Stimulated activated CD4-positive, alpha-beta T cell treated with anti-CD3 and anti-CD28 coated beads, Interleukin-1b, Interleukin-23, amount 100 ng/mL, for 4 hours (primary cell): ENCODE measurements around the gene NIBAN1.
"Not testable (repeated sequence)": the region's sequence is repeated elsewhere in the genome, so short reads cannot be mapped to it uniquely, and the experiment has no call there.

ENCODE experiments used
- DNase-seq, 2 donors: peaks; one replicate each; pipeline ENCODE4 v3.0.0-alpha.2; 2020; ENCODE audit warnings: low read depth in 2 of 2

Gene NIBAN1

DNA sequence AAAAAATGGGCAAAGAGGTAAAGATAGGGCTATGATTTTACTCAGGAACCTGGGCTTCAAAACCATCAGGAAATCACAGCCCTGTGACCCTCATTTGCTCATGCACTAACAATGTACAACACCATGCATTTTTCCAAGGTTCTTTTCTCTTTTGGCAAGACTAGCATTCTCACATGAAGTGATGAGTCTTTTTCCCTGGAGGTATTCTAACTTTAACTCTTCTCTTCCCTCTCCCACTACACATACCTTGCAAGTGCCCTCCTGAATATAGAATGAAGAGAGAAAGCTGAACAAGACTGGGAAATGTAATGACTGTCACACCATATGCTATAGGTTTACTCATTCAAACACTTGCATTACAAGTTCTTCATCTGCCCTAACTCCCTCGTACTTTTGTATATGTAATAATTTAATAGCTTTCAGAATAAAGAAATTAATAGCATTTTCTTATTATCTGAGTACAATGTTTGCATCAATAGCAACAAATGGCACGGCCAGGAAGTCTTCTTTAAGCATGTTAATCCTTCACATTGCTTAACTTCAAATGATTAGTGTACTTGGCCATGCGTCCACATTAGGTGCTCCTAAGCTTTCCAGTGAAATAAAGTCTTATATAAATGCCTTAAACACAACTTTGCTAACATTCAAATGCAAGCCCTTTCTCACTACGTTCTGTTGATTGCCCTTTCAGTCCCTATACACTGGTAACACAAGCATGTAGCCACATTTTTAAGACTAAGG lies 1.8 kb downstream of the NIBAN1 start:
- no peak for DNase-seq

DNA sequence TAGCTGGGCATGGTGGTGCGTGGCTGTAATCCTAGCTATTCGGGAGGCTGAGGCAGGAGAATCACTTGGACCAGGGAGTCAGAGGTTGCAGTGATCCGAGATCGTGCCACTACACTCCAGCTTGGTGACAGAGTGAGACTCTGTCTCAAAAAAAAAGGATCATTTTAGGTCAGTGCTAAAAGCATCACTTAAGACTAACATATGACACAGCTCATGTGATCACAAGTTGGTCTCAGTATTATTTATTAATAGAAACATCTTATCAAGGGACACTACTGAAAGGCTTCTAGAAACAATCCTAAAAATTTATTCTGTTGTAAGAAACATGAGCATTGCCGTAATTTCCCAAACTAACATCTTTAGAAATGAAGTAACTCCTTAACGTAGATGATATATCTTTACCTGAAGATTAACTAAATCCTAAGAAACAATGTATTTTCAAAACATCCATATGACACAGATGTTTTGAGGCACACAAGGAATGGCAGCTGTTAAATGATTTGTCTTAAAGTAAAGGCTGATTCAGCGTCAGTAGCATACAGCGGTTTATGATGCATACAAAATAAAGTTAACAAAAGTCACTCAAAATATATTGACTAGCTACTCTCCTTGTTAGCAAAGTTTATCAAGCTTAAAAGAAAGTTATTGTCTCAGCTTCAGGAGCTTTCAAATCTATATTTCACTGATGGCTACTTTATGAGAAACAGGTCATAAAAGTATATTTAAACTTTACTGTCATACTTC lies 2.6 kb downstream of the NIBAN1 start:
- DNase-seq, result no peak

DNA sequence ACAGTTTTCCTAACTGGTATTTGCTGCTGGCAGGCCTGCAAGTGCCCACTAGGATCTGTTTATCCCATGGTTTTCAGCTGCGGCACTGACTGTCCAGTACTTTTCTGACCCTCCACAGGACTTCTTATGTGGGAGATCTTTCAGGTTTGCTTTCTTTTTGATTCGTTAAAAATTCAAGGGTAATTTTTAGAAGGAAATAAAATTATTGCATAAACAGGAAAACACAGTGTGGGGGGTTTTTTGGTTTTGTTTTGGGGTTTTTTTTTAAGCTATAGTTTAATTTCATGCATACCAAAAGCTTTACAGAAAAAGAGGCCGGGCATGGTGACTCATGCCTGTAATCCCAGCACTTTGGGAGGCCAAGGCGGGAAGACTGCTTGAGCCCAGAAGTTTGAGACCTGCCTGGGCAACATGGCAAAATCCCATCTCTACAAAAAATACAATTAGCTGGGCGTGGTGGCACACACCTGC lies 3.6 kb downstream of the NIBAN1 start:
- no peak for DNase-seq

DNA sequence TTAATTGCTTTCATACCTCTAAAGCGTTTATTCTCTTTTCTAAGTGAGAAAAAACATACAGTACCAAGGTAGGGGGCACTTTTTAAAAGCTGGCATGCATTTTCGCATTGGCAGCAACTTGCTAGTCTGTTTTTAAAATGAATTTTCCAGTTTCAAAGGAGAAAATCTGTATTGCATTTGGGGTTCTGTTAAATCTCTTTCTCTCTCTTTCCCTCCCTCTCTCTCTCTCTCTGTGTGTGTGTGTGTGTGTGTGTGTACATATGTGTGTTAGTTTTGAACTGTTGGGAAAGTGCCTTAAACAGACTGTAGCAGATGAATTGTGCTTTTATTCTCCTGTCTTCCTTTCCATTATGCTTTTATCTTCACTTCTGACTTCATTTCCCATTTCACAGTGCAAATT lies 7.3 kb downstream of the NIBAN1 start:
- no peak for DNase-seq

DNA sequence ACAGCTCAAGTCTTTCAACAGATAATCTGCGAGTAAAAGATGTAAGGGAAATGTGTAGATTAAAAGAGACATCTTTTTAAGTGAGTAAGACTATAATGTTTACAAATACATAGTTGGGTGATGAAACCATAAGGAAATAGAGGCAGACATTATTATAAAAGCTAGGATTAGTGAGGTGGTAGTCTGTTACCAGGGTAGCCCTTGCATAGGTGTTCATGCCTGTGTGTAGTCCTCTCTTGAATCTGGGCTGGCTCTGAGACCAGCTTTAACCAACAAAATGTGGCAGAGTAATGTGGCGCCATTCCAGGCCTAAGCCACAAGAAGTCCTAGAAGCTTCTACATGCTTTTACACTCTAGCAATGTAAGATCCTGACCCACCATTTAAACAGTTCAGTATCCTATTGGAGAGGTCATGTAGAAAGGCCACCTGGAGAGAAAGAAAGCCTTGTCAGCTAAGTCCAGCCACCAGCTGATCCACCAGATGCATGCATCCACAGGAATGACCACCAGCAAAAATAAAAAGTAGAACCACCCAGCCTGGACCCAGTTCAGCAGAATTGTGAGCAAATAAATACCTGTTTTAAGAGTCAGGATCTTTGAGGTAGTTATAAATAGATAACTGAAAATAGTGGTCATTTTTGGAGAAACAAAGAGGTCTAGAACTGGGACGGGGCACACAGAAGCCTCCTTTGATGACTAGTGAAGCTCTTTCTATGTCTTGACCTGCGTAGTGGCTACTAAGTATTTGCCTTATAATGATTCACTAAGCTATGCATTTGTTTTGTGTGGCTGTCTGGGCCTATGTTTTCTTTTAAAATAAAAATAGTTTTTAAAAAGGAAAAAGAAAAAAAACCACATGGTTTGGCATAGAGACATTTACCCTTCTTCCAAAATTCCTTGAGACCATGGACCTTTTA lies 8.1 kb downstream of the NIBAN1 start:
- no peak for DNase-seq

DNA sequence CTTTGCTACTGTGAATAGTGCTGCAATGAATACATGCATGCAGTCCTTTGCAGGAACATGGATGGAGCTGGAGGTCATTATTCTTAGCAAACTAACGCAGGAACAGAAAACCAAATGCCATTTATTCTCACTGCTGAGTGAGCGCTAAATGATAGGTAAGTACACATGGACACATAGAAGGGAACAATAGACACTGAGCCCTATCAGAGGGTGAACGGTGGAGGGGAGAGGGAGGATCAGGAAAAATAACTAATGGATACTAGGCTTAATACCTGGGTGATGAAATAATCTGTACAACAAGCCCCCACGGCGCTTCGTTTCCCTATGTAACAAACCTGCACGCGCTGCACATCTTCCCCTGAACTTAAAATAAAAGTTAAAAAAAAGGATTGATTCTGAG lies 8.9 kb downstream of the NIBAN1 start:
- no peak for DNase-seq

DNA sequence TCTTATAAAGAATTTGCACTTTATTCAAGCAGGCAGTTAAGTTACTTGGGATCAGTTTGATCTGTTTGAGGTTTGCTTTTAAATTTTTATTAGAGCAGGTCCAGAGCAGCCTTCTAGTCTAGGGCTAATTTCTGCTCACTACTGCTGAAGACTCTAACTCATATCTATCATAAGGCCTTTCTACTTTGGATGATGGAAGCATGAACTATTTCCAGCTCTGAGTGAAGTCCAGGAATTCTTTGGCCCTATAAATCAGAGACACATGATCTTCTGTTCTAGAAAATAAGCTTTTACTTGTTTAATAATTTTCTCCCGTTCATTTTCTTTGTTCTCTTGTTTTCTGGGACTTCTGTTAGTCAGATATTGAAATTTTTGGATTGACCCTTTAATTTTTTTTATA lies 14.7 kb downstream of the NIBAN1 start:
- DNase-seq, result no peak

DNA sequence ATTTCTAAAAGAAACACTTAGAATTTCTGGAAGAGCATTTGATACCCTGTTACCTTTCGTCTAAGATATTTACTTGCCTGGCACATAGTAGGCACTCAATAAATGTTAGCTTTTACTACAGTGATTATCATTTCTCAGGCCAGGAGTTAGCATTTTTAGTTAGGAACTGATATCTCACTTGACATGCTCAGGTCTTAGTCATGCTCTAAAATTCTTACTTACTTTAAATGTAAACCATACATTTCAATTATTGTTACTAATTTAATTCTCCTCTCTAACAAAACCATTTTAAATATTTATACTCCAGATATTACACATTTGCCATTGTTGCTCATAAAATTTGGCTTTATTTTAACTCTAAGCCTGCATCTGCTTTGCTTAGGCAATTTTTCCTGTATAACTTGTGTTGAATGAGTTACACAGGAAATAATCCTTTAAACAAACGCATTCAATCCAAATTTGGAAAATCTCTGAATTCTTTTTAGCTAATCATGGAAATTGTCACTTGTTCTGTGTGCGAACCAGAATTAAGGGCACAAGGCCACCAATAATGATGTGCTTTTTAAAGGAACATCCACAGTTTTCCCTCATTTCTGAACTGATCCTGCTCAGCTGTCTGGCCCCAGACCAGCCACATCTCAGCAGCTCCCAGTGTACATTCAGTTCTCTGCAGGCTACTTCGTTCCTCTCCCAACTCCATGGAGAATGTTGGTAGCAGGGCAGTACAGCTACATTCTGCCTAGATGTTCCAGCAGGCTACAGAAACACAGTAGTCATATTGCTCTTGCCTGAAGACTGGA lies 15.6 kb downstream of the NIBAN1 start:
- DNase-seq, result no peak

DNA sequence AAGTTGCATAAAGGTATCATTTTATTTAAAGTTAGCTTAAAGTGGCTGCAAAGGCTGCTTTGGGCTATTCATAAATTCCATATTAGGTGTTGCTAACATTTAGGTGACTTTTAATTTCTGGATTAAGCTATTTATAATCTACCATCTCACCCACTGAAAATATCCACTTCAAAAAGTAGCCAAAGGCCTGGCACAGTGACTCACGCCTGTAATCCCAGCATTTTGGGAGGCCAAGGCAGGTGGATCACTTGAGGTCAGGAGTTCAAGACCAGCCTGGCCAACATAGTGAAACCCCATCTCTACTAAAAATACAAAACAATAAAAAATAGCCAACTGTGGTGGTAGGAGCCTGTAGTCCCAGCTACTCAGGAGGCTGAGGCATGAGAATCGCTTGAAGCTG lies 16.4 kb downstream of the NIBAN1 start:
- DNase-seq, result not testable (repeated sequence)

DNA sequence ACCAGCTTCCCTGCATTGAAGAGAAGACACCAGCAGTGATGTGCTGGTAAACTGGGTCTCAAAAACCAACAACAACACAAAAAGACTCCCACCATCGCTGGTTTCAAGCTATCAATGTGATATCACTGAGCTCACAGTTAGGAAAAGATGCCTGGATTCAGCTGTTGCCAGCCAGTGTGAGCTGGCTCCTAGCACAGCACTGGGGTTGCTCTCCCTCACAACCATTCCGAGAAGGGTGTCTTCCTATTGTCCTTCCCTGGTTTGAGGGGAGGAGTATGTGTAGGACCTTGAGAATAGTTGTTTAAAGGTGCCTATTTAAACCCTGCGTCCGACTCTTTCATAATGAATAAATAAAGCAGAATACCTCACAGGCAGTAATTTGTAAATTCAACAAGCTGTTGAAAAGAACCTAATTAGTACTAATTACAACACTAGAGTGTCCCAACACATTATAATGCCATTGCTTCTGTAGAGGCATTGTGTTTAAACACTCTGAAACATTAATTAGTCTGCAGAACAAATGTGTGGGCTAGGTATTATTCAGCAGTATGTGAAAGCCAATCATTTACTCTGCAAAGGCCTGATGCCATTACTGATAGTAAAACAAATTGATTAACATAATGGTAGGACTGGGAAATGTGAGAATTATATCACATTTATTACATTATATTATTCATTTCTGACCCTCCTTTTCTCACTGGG lies 17.2 kb downstream of the NIBAN1 start:
- DNase-seq, result no peak

DNA sequence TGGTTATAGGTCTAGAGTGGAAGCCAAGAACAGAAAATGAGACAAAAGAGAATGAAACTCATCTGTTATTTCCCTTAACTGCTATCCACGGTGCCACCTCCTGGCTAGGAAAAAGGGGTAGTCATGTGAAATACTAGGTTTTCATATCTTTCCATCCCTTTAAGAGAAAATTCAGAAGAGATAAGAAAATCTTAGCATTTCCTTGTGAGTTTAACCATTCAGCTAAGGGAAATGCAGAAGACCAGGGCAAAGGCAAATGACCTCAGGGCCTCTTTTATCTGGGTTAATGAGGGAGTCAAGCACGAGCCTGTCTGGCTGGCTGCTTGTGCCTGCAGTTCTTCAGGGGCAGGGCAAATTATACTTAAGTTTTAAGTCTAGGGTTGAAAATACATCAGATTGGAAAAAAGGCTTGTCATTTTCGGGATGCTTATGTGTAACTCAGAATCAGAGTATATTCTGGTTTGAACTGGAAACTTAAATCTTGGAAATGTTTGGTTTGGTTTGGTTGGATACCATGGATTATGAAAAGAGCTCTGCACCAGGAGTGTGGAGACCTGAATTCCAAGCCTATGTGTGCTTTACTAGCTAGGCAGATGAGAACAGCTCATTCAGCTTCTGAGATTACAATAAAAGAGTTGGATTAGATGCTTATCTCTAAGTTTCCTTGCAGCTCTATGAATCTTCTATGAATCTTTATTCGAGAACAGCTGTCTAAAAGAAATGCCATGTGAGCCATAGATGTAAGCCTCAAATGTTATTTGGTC lies 19.9 kb downstream of the NIBAN1 start:
- no peak for DNase-seq

DNA sequence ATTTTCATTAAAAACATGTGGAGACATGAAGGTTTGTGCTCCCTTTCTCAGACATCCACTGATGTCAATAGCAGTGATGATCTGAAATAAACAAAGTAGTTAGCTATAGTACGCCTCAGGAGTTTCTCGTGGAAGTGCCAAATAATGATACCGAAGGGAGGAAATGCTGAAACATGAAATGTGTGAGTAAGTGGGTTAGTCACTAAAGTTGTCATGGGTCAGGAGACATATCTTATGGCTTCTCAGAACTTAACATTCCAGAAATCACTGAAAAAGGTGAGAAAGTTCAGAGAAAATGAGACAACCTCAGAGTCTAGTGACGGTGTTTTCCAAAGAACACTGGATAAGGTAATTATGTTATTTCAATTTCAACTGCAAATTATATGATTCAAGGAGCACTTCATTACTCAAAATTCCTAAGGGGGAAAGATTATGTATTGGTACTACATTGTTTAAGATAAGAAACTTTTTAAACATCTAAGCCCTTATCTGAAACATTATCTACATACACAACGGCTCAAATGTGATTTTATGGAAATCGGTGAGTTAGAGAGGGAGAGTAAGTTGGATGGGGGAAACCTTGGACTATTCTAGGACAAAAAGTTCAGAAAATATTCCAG lies 20.6 kb downstream of the NIBAN1 start:
- no peak for DNase-seq

DNA sequence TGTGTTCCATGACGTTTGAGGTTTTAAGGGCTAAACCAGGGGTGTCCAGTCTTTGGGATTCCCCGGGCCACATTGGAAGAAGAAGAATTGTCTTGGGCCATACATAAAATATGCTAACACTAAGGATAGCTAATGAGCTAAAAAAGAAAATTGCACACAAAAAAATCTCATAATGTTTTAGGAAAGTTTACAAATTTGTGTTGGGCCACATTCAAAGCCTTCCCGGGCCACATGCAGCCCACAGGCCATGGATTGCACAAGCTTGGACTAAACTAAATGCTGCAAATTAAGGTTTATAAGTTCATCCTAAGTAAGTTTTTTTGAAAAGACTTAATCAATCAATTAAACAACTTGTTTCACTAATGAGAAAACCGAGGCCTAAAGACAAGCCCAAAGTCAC lies 21.9 kb downstream of the NIBAN1 start:
- DNase-seq, result no peak

DNA sequence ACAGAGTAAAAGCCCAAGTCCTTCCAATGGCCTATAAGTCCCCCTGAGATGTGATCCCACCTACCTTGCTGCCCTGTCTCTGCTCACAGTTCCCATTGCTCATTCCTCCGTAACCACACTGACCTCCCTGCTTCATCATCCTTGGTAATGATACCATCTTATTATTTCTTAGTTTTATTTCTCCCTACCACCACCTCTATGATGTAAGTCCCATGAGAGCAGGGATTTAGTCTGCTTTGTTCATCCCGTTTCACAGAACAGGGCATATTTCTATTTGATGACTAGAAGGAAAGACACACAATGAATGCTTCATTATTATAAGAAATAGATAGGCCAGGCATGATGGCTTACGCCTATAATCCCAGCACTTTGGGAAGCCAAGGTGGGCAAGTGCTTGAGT lies 22.5 kb downstream of the NIBAN1 start:
- no peak for DNase-seq

DNA sequence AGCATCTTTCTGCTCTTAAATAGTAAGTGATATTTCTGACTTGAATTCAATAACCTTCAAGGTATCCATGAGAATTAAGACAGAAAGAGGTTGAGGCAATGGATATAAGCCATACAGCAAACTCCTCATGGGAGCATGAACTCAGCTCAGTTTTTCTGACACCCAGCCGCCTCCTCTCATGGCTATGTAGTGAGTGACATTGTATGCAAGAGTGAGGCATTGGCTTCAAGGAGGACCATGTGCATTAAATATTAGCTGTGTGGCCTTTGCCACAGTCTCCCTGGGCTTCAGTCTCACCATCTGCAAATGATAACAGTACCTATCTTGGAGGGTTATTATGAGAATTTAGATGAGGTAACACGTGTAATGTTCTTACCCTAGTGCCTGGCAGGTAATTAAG lies 23.4 kb downstream of the NIBAN1 start:
- DNase-seq, result no peak

DNA sequence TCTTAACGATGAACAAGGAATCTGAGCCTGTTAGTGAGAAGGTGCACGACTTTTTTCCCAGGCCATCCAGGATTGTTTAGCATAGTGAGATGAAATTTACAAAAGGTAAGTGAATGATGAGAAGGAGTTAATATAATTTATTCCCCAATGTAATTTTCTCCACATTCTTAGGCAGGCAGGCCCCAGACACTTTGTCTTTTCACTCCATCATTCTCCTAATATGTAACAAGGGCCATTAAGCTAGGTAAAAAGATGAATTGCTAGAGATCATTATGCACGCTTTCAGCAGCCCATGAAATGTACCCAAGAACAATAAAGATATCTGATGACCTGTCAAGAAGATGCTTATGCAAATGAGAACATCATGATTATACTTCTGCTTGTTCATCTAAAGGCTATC lies 24.1 kb downstream of the NIBAN1 start:
- DNase-seq, result no peak

DNA sequence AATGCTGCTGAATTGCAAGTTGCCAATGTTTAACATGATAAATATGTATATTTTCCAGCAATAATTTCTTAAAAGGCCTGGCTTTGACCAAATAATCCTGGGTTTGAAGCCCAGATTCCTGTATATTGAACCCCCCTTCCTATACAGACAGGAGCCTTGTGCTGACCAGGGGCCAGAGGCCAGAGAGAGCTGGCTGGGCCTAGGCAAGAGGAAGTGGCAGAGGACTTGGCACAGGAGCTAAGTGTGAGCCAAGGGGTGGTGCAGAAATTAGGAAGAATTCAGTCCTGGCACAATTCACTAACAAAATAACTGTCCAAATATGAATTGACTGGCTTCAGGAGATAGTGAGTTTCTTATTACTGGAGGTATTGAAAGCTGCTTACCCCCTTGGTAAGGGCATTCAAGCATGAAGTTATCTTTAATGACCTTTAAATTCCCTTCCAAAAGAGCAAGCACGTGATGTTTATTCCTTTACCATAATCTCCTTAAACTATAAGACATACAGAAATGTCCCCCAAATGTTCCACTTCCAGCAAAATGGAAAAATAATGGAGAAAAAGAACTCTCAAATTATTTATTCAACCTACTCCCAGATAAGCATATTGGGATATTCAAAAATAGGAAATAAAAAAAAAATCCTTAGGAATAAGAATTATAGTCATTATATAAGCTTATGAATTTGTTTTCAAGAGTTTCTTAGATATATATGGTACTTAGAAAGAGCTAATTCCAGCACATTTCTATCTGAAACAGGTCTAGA lies 26.6 kb downstream of the NIBAN1 start:
- no peak for DNase-seq

DNA sequence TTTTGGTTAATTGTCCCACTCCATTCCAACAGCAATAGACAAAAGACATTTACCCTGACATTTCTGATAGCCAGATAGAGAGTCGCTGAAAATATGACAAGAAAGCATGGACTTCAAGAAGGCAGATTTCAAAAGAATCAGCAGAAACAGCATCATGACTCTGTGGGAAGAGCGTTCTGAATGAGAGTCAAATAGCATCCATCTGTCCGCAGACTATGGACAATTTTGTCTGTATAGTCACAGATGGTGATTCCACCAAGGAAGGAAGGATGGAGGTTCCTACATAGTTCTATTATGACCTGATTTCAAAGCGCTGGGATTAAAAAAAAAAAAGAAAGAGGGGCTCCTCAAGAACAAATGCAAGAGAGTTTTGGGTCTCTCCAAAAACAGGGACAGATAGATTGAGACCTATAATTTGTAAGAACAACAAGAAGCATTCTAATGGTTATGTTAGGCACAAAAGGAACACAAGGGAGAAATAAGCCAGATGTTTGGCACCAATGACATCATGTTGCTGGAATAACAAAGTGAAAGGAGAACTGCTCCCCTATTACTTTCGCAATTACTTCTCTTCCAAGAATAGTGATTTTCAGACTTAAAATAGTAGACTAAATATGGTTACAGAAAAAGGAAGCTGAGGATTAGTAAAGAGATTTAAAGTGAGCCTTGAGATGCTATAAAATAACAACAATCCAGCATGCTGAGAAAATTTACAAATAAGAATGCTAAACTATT lies 28.5 kb downstream of the NIBAN1 start:
- DNase-seq, result no peak
